Prostate gland (tissue), 2 donors: ENCODE measurements around the gene LRRC8A. TPM values are rescaled to one million over a fixed set of nuclear protein-coding genes. Genes with fewer than 3 reads are reported as not detected.

Experiments
- DNase-seq: peaks from one replicate; pipeline ENCODE4 v3.0.0-alpha.2; 2019; ENCODE audit warnings: low spot score
- H3K27ac ChIP-seq, 2 donors: fragments of 200-600 bp; sonication (generic); 2 replicates each; pipeline ENCODE4 v1.5.1; 2017 to 2019
- H3K27me3 ChIP-seq: fragments of 200-600 bp; sonication (generic); replicated peaks from 2 replicates; pipeline ENCODE4 v1.5.1; 2019; ENCODE audit not compliant: insufficient read depth
- H3K36me3 ChIP-seq, 2 donors: fragments of 200-600 bp; sonication (generic); 1 replicate in 1 of 2; 2 replicates in 1 of 2; pipeline versions ENCODE4 v1.5.1 to v1.8.1; 2017 to 2019
- H3K4me1 ChIP-seq: fragments of 200-600 bp; sonication (generic); replicated peaks from 2 replicates; pipeline ENCODE4 v1.5.1; 2019
- H3K4me3 ChIP-seq, 2 donors: fragments of 200-600 bp; sonication (generic); 2 replicates each; pipeline ENCODE4 v1.5.1; 2017 to 2019
- H3K9me3 ChIP-seq: fragments of 200-600 bp; sonication (generic); 2 replicates; pipeline ENCODE4 v1.5.1; 2017
- CTCF ChIP-seq, 4 experiments: fragments of 200-600 bp in 2 of 4; fragments of 450-650 bp in 2 of 4; sonication (generic) in 2 of 4; IDR thresholded peaks; 1 replicate in 3 of 4; 2 replicates in 1 of 4; pipeline ENCODE4 v1.5.1; 2016 to 2019; ENCODE audit warnings: antibody characterized with exemption in 4 of 4, mild to moderate bottlenecking in 2 of 4, moderate library complexity in 2 of 4
- POLR2A ChIP-seq: fragments of 450-650 bp; IDR thresholded peaks from one replicate; pipeline ENCODE4 v1.6.1; 2016; ENCODE audit warnings: antibody characterized with exemption, mild to moderate bottlenecking
- POLR2AphosphoS5 ChIP-seq: sonication (generic); formaldehyde crosslinking; IDR thresholded peaks from one replicate; pipeline ENCODE4 v1.6.1; 2017; ENCODE audit warnings: antibody characterized with exemption
- WGBS: methylation state at CpG from one replicate; pipeline ENCODE4 v1.1.5; 2018; 5-methylcytosine and 5-hydroxymethylcytosine counted together
- intact Hi-C: fragments of 100-400 bp; cut with DNase I; formaldehyde crosslinking; loops from one replicate; pipeline ENCODE4 v1.14.2; 2022
- total RNA-seq, 2 donors: library from RNA; depleted of rRNA; stranded (reverse); fragments of >200 nt; gene quantifications; one replicate each; pipeline ENCODE4 v1.1.0, GENCODE V29; 2016

LRRC8A gene
- total RNA-seq, 2 donors from 2014 or later = 78.2 to 78.8 TPM

GRCh38 chr9:128918921-128919320, 37.0 kb downstream of the LRRC8A start:
- intact Hi-C loops = no loop called here
- WGBS = 59% methylated on average over 2 of the region's 2 CpGs
- TF ChIP-seq CTCF (IDR thresholded peaks at IDR 0.05) (no peak), POLR2A (no peak), POLR2AphosphoS5 (no peak)
- no peaks in the 10 kb centered on the region for H3K36me3 ChIP-seq
- no peaks in the 10 kb centered on the region for H3K27me3 ChIP-seq
- no peak overlapping the region for H3K4me3 ChIP-seq
- DNase-seq = no peak
- no peaks in the 10 kb centered on the region for H3K9me3 ChIP-seq
- H3K27ac ChIP-seq = peak overlapping the region; percentile 87 to 97
- H3K4me1 ChIP-seq = peaks cover 32% of the 10 kb centered on the region

GRCh38 chr9:128919402-128920089, 37.6 kb downstream of the LRRC8A start:
- DNase-seq = no peak
- Histone ChIP-seq H3K27ac (peak overlapping the region; percentile 87 to 97), H3K27me3 (no peaks in the 10 kb centered on the region), H3K9me3 (no peaks in the 10 kb centered on the region), H3K36me3 (no peaks in the 10 kb centered on the region), H3K4me1 (peaks cover 32% of the 10 kb centered on the region), H3K4me3 (no peak overlapping the region)
- TF ChIP-seq CTCF (IDR thresholded peaks at IDR 0.05) = no peak
- TF ChIP-seq POLR2A = no peak
- no peak for TF ChIP-seq POLR2AphosphoS5
- 83% methylated on average over 14 of the region's 14 CpGs for WGBS
- intact Hi-C loops = loop anchor here (5.0 to 10.0 kb wide), 2 partner anchors 37 to 1405 kb away; partner anchors contain the start of genes KYAT1 and LRRC8A

GRCh38 chr9:128920381-128921058, 38.6 kb downstream of the LRRC8A start, which contains the start of gene PHYHD1:
PHYHD1 (plus strand) TSS chr9:128920982; CDS start chr9:128922324, 1,342 bp downstream.
- DNase-seq = peak; percentile 56
- Histone ChIP-seq H3K4me1 (peaks cover 32% of the 10 kb centered on the region), H3K27me3 (no peaks in the 10 kb centered on the region), H3K27ac (peak within 1 kb of the TSS; percentile 87 to 97), H3K4me3 (peak within 1 kb of the TSS; percentile 41 to 53), H3K9me3 (no peaks in the 10 kb centered on the region), H3K36me3 (no peaks in the 10 kb centered on the region)
- TF ChIP-seq POLR2A = no peak
- TF ChIP-seq CTCF (IDR thresholded peaks at IDR 0.05) = no peak
- TF ChIP-seq POLR2AphosphoS5 = no peak
- WGBS = 27% methylated on average over 13 of the region's 13 CpGs
- intact Hi-C loops = loop anchor here (5.0 to 10.0 kb wide), 2 partner anchors 38 to 1406 kb away; partner anchors contain the start of genes KYAT1 and LRRC8A

GRCh38 chr9:128921881-128922763, 40.2 kb downstream of the LRRC8A start:
- TF ChIP-seq POLR2AphosphoS5 (peak; percentile 24), POLR2A (peak; percentile 55), CTCF (IDR thresholded peaks at IDR 0.05) (peak in 2 of 4 experiments; percentile 8 to 38)
- Histone ChIP-seq H3K36me3 (no peaks in the 10 kb centered on the region), H3K4me1 (peaks cover 18% of the 10 kb centered on the region), H3K27ac (peak overlapping the region; percentile 87 to 97), H3K4me3 (peak overlapping the region; percentile 41 to 53), H3K27me3 (no peaks in the 10 kb centered on the region), H3K9me3 (no peaks in the 10 kb centered on the region)
- intact Hi-C loops = loop anchor here (5.0 to 10.0 kb wide), 2 partner anchors 40 to 1407 kb away; partner anchors contain the start of genes KYAT1 and LRRC8A
- peak; percentile 42 for DNase-seq
- 9% methylated on average over 32 of the region's 32 CpGs for WGBS
